Heart right ventricle (tissue), 16 donors: ENCODE data around the gene MAD1L1. TPM values are rescaled to one million over a fixed set of nuclear protein-coding genes. Genes with fewer than 3 reads are reported as not detected.
A peak's percentile ranks its signal among the peaks of the same experiment; 100 is the strongest.

ENCODE experiments used
- ATAC-seq, 8 donors: fragments of 200-7000 bp; cut with Tn5 transposase; one replicate each; pipeline ENCODE4 v1.9.1; 2020; ENCODE audit warnings: mild to moderate bottlenecking in 8 of 8, moderate library complexity in 8 of 8, moderate number of reproducible peaks in 1 of 8
- DNase-seq, 2 donors: peaks; one replicate each; pipeline ENCODE4 v3.0.0-alpha.2; 2020
- H3K27ac ChIP-seq, 10 donors: fragments of 200-600 bp; sonication (generic) in 2 of 10; one replicate each; pipeline versions ENCODE4 v1.5.0 to v1.8.0; 2020 to 2022; ENCODE audit warnings: mild to moderate bottlenecking in 3 of 10
- H3K27me3 ChIP-seq, 7 donors: fragments of 200-600 bp; one replicate each; pipeline ENCODE4 v1.8.0; 2021 to 2022; ENCODE audit warnings: mild to moderate bottlenecking in 2 of 7
- H3K36me3 ChIP-seq, 9 donors: fragments of 200-600 bp; sonication (generic) in 1 of 9; one replicate each; pipeline versions ENCODE4 v1.5.0 to v1.8.0; 2020 to 2022; ENCODE audit warnings: mild to moderate bottlenecking in 2 of 9
- H3K4me1 ChIP-seq, 9 donors: fragments of 200-600 bp; sonication (generic) in 1 of 9; one replicate each; pipeline versions ENCODE4 v1.5.0 to v1.8.0; 2020 to 2022; ENCODE audit warnings: mild to moderate bottlenecking in 4 of 9
- H3K4me3 ChIP-seq, 10 donors: fragments of 200-600 bp; sonication (generic) in 2 of 10; one replicate each; pipeline versions ENCODE4 v1.5.0 to v1.8.0; 2020 to 2022; ENCODE audit warnings: mild to moderate bottlenecking in 7 of 10, moderate library complexity in 2 of 10
- H3K9me3 ChIP-seq, 11 donors: fragments of 200-600 bp in 10 of 11; sonication (generic) in 2 of 11; one replicate each; pipeline versions ENCODE4 v1.5.0 to v1.8.0; 2013 to 2022; ENCODE audit warnings: mild to moderate bottlenecking in 2 of 11, control low read depth in 1 of 11, moderate library complexity in 1 of 11
- CTCF ChIP-seq, 9 donors: fragments of 200-600 bp; sonication (generic) in 2 of 9; IDR thresholded peaks; one replicate each; pipeline versions ENCODE4 v1.5.0 to v1.8.0; 2021 to 2022; ENCODE audit warnings: antibody characterized with exemption in 9 of 9, mild to moderate bottlenecking in 5 of 9, moderate library complexity in 1 of 9
- WGBS, 2 donors: extraction: QIAGEN DNeasy Blood & Tissue Kit; methylation state at CpG; one replicate each; pipeline ENCODE4 v1.1.7; 2013; ENCODE audit warnings: inconsistent platforms in 1 of 2; 5-methylcytosine and 5-hydroxymethylcytosine counted together
- intact Hi-C, 10 donors: fragments of 100-400 bp; cut with DNase I; formaldehyde crosslinking; loops; one replicate each; pipeline versions ENCODE4 v1.11.1 to v1.14.2; 2022
- polyA plus RNA-seq, 2 donors: library from polyadenylated mRNA; stranded (reverse); fragments of 200-250 nt; gene quantifications; one replicate each; pipeline ENCODE4 v1.2.3, GENCODE V29; 2013
- total RNA-seq, 10 donors: library from RNA; stranded (reverse); fragmentation: NEBNext Ultra II Directional in 3 of 10; extraction: Animal tissue kit (Norgen Biotek cat#: 25700) in 3 of 10; gene quantifications; one replicate each; pipeline versions ENCODE4 v1.2.1 to v1.2.4, GENCODE V29; 2021 to 2023
- donor health status: Arrhythmogenic right ventricular cardiomyopathy.
- donor health status: ischemic (EF 13 %, LVEDD 7.1; RV severe dilation, severe dysfunction).
- donor health status: healthy with polysubstance abuse.
- donor health status: DM: no; HTN: yes; CAD: no.
- donor health status: DM: no; HTN: no; CAD: no.
- donor health status: ischemic (EF 25% LVEDD 6.9; RV normal size, moderate dysfunction).
- donor health status: ischemic (EF 25% LVEDD 5.7; RV mildly dilated, moderate dysfunction).
- donor health status: healthy.
- donor health status: DM: yes; HTN: yes; CAD: no.
- donor health status: Ischemic cardiomyopathy.
- donor health status: ischemic (EF 35%, LVEDD 5.7; RV mildly dilated, moderate dysfunction).
- donor health status: nonischemic (EF 11% LVEDD 7.7; RV severe dilation, severe dysfunction).
- donor health status: DM: yes; HTN: yes; CAD: no.
- donor health status: PGD.
- donor health status: ischemic (EF 29% LVEDD 5.4; RV normal size, mild dysfunction).
- donor health status: nonischemic (EF 23%, LVEDD 6.1; RV moderate dilation, normal function).

The MAD1L1 gene
- total and polyA plus RNA-seq, 12 donors, result 13.8 to 46.8 (median 20.2) TPM

DNA sequence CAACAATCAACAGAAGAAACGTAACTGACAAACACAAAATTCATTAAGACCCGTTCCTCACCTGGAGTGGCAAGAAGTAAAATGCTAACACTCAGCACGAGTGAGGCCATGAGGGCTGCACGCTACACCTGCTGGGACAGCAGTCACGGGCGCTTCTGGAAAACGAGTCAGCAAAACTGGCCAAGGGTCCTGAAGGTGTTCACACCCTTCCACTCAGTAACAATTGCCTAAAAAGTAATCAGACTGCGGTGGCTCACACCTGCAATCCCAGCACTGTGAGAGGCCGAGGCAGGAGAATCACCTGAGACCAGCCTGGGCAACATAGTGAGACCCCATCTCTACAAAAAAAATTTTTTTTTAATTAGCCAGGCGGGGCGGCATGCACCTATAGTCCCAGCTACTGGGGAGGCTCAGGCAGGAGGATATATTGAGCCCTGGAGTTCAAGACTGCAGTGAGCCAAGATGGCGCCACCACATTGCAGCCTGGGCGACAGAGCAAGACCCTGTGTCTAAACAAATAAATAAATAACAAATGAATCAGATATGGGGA lies 199.1 kb downstream of the MAD1L1 start:
- 93 to 97% methylated on average over 13 of the region's 13 CpGs for WGBS, 2 donors
- Histone ChIP-seq H3K4me3 (no peak overlapping the region), H3K27ac (no peak overlapping the region), H3K27me3 (no peaks in the 10 kb centered on the region), H3K36me3 (no peaks in the 10 kb centered on the region), H3K4me1 (peaks cover 0 to 33% (median 23%) of the 10 kb centered on the region in 9 donors), H3K9me3 (peaks cover 0 to 9% (median 5%) of the 10 kb centered on the region in 11 donors)
- no peak for DNase-seq
- no peak for ATAC-seq
- intact Hi-C loops, result no loop called here
- no peak for TF ChIP-seq CTCF (IDR thresholded peaks at IDR 0.05)

DNA sequence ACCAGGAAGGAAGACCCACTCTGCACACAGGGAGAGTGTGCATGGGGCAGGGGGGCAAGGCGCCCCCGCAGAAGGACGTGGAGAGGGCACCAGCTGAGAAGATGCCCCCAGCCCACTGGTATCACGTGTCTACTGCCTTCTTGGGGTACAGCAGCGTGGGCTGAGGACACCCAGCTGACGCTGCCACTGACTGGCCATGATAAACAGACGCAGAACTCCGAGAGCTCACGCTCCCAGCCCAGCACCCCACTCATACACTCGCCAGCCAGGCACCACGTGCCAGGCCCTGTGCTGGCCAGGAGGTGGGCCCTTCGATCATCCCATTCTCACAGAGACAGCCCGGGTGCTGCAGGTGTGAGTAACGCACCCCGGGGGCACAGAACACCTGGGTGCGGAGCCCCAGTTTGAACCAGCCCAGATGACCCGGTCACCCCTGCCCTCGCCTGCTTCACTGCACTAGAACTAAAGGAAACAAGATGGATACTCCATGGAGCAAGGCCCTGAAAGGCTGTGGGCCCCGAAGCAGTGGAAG lies 199.8 kb downstream of the MAD1L1 start:
- no peak for DNase-seq

DNA sequence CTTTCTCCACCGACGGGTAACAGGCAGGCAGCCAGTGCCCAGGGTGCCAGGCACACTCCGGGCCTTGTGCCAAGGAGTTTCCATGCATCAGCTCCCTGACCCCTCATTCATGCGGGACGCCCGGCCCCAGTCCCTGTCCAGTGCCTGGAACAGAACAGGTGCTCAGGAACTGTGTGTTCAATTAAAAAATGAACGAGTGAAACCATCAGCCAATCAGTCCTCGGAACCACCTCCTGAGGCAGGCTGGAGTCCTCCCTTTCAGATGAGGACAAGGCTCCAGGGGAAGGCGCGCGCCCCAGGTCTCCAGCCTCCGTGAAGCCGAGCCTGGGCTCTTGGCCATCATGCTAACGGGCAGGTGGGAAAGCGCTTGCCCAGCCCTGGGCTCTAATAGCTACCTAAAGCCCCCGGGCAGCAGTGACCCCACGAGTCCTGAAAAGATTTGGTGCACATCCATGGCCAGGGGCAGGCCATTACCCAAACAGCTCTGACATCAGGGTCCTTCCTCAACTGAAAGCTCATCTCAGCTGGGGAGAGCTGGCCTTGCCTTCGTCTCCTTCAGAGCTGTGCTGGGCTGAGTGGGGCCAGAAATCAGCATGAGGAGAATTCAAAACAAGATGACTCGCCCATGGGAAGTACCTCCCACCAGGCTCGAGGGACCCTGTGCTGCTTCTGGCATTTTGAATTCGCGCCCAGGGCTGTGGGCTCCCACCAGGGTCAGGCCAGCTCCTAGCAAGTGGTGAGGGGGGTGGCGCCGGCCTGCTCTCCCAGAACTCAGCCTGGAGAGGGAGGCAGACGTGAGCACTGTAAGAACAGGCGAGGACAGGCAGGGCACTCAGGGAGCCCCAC lies 200.5 kb downstream of the MAD1L1 start:
- intact Hi-C loops, result no loop called here
- ATAC-seq, result peak in 7 of 8 donors; percentile 21 to 85 (median 78)
- peak in 1 of 2 donors; percentile 60 for DNase-seq

More for the DNA sequence above, 199.8 kb downstream of the MAD1L1 start:
- Histone ChIP-seq H3K27me3 (no peaks in the 10 kb centered on the region), H3K4me3 (no peak overlapping the region), H3K4me1 (peaks cover 0 to 26% (median 17%) of the 10 kb centered on the region in 9 donors), H3K9me3 (peaks cover 0 to 16% (median 7%) of the 10 kb centered on the region in 11 donors), H3K36me3 (no peaks in the 10 kb centered on the region), H3K27ac (no peak overlapping the region)
- no peak for TF ChIP-seq CTCF (IDR thresholded peaks at IDR 0.05)
- intact Hi-C loops, result no loop called here
- no peak for ATAC-seq
- 93 to 97% methylated on average over 19 of the region's 19 CpGs for WGBS, 2 donors

More for the DNA sequence above, 200.5 kb downstream of the MAD1L1 start:
- WGBS, 2 donors, result 72 to 84% methylated on average over 26 of the region's 26 CpGs
- H3K4me3 ChIP-seq, result no peak overlapping the region
- H3K27me3 ChIP-seq, result no peaks in the 10 kb centered on the region
- H3K9me3 ChIP-seq, result peaks cover 0 to 23% (median 7%) of the 10 kb centered on the region in 11 donors
- H3K4me1 ChIP-seq, result peaks cover 0 to 19% (median 10%) of the 10 kb centered on the region in 9 donors
- no peak overlapping the region for H3K27ac ChIP-seq
- no peaks in the 10 kb centered on the region for H3K36me3 ChIP-seq
- TF ChIP-seq CTCF (IDR thresholded peaks at IDR 0.05), result no peak
